T-cell (primary cell): ENCODE measurements around the gene SHISAL1. TPM values are rescaled to one million over a fixed set of nuclear protein-coding genes. Genes with fewer than 3 reads are reported as not detected.
"Not testable (repeated sequence)": the region's sequence is repeated elsewhere in the genome, so short reads cannot be mapped to it uniquely, and the experiment has no call there.

Experiments used
- ATAC-seq, 4 experiments: fragments of 200-7000 bp in 3 of 4; fragments of 150-1000 bp in 1 of 4; cut with Tn5 transposase; replicated peaks in 1 of 4; 1 replicate in 3 of 4; 2 replicates in 1 of 4; pipeline ENCODE4 v1.10.0; 2021; ENCODE audit warnings: moderate library complexity in 3 of 4, mild to moderate bottlenecking in 2 of 4, moderate number of reproducible peaks in 1 of 4
- CTCF ChIA-PET, 2 donors: fragments of 300-600 bp; sonication (Branson Sonifier 250); formaldehyde crosslinking; loops; one replicate each; lab custom pipeline; 2022; ENCODE audit warnings: antibody characterized with exemption in 2 of 2; lab: Charles Lee
- POLR2A ChIA-PET, 2 donors: fragments of 300-600 bp; sonication (Branson Sonifier 250); formaldehyde crosslinking; loops; one replicate each; lab custom pipeline; 2022; ENCODE audit warnings: antibody characterized with exemption in 2 of 2; lab: Charles Lee
- DNase-seq, 35 experiments: peaks; one replicate each; pipeline versions ENCODE4 v3.0.0 to v3.0.0-alpha.2; 2013 to 2023
- H3K27ac ChIP-seq: one replicate; pipeline ENCODE4 v1.5.1; 2013; ENCODE audit warnings: low read length
- H3K27me3 ChIP-seq, 2 experiments: replicated peaks in 1 of 2; 1 replicate in 1 of 2; 2 replicates in 1 of 2; pipeline versions ENCODE4 v1.6.1 to v1.7.0; 2013; ENCODE audit warnings: low read length in 1 of 2, mixed read lengths in 1 of 2; ENCODE audit not compliant: control insufficient read depth in 2 of 2, insufficient read depth in 2 of 2; ENCODE audit errors: extremely low read depth in 1 of 2
- H3K36me3 ChIP-seq, 2 donors: 1 replicate in 1 of 2; 2 replicates in 1 of 2; pipeline versions ENCODE4 v1.6.1 to v1.7.0; 2013; ENCODE audit warnings: low read length in 1 of 2; ENCODE audit not compliant: control insufficient read depth in 2 of 2, insufficient read depth in 1 of 2; ENCODE audit errors: extremely low read depth in 1 of 2
- H3K4me1 ChIP-seq, 2 experiments: 1 replicate in 1 of 2; 2 replicates in 1 of 2; pipeline versions ENCODE4 v1.6.1 to v1.7.0; 2013; ENCODE audit warnings: low read length in 2 of 2, mixed read lengths in 1 of 2; ENCODE audit not compliant: insufficient read depth in 2 of 2, control insufficient read depth in 1 of 2; ENCODE audit errors: extremely low read depth in 1 of 2
- H3K4me3 ChIP-seq, 2 donors: 1 replicate in 1 of 2; 2 replicates in 1 of 2; pipeline versions ENCODE4 v1.5.1 to v1.7.0; 2013; ENCODE audit warnings: mild to moderate bottlenecking in 2 of 2, low read length in 1 of 2, moderate library complexity in 1 of 2; ENCODE audit not compliant: control insufficient read depth in 1 of 2; ENCODE audit errors: extremely low read depth in 1 of 2
- H3K9me3 ChIP-seq: 2 replicates; pipeline ENCODE4 v1.7.0; 2013
- H3K27ac Mint-ChIP-seq, 2 donors: one replicate each; pipeline ENCODE4 v1.8.0; 2020 to 2021; ENCODE audit warnings: mild to moderate bottlenecking in 2 of 2, mixed read lengths in 2 of 2
- H3K27me3 Mint-ChIP-seq, 2 donors: one replicate each; pipeline ENCODE4 v1.8.0; 2021 to 2022; ENCODE audit warnings: mixed read lengths in 2 of 2
- H3K36me3 Mint-ChIP-seq: one replicate; pipeline ENCODE4 v1.8.0; 2021; ENCODE audit warnings: mixed read lengths
- H3K4me1 Mint-ChIP-seq, 3 donors: one replicate each; pipeline ENCODE4 v1.8.0; 2020 to 2022; ENCODE audit warnings: mixed read lengths in 3 of 3, mild to moderate bottlenecking in 1 of 3
- H3K4me3 Mint-ChIP-seq, 3 donors: one replicate each; pipeline ENCODE4 v1.8.0; 2020 to 2022; ENCODE audit warnings: mild to moderate bottlenecking in 3 of 3, mixed read lengths in 3 of 3, moderate library complexity in 3 of 3
- H3K9me3 Mint-ChIP-seq, 3 donors: one replicate each; pipeline ENCODE4 v1.8.0; 2020 to 2022; ENCODE audit warnings: mixed read lengths in 3 of 3
- WGBS: methylation state at CpG from one replicate; pipeline ENCODE4 v1.1.5; 2013; ENCODE audit warnings: missing lambda C conversion rate; ENCODE audit not compliant: insufficient coverage; 5-methylcytosine and 5-hydroxymethylcytosine counted together
- total RNA-seq, 35 experiments: library from RNA in 6 of 35; stranded (reverse) in 6 of 35; fragments of 120-200 nt in 1 of 35; gene quantifications; one replicate each; pipeline versions ENCODE4 v1.2.1 to v1.2.4 and lab custom pipeline; 2013 to 2026

SHISAL1 gene
- total RNA-seq, 5 donors from 2014 or later (not counting 1 experiment from before 2014, with no cell fraction given): 0.03 to 0.06 TPM; not detected in 3

DNA sequence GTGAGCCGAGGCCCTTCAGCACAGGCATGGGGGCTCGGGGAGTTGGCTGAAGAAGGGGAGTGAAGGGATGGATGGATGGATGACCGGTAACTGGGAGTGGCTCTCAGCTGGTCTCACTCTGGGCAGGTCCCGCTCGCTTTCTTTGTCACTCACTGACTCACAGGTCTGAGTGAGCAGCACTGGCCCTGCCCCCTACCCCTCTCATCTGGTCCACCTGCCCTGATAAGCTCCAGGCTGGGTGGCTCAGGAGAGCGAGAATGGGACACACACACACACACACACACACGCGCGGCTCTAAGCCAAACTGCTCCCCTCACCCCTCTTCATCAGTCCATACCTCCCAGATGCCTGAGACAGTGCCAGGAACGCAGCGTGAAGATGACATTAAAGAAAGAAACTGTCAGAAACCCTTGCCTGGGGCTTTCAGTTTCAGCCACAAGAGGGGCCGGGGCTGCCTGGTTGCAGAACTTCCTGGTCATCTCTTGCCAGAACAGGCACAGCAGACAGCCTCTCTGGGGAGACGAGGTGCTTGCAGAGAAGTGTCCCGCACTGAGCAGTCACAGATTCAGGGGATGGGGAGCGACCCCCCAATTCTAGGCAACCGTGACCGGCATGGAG is 16.5 kb upstream of the SHISAL1 start:
- H3K36me3 ChIP-seq: no peaks in the 10 kb centered on the region
- CTCF ChIA-PET: no interaction called here
- no peak overlapping the region for H3K4me3 ChIP-seq
- H3K27me3 ChIP-seq: peaks cover 0 to 89% of the 10 kb centered on the region in 2 experiments
- DNase-seq: no peak
- ATAC-seq: no peak
- H3K27ac ChIP-seq: no peak overlapping the region
- no peaks in the 10 kb centered on the region for H3K36me3 Mint-ChIP-seq
- H3K27me3 Mint-ChIP-seq: peaks cover 31 to 55% of the 10 kb centered on the region in 2 donors
- POLR2A ChIA-PET: interaction anchor here in 1 of 2 donors (0.6 kb wide), 1 partner anchor 84 kb away, joined by 3 read pairs; no protein-coding TSS in a partner anchor
- H3K9me3 ChIP-seq: no peaks in the 10 kb centered on the region
- H3K4me3 Mint-ChIP-seq: peak overlapping the region in 1 of 3 donors; percentile 21
- H3K9me3 Mint-ChIP-seq: no peaks in the 10 kb centered on the region
- WGBS: 22% methylated on average over 11 of the region's 17 CpGs
- H3K4me1 Mint-ChIP-seq: peaks cover 14 to 26% (median 24%) of the 10 kb centered on the region in 3 donors
- H3K27ac Mint-ChIP-seq: peak overlapping the region in 1 of 2 donors; percentile 29
- peaks cover 0 to 27% of the 10 kb centered on the region in 2 experiments for H3K4me1 ChIP-seq

DNA sequence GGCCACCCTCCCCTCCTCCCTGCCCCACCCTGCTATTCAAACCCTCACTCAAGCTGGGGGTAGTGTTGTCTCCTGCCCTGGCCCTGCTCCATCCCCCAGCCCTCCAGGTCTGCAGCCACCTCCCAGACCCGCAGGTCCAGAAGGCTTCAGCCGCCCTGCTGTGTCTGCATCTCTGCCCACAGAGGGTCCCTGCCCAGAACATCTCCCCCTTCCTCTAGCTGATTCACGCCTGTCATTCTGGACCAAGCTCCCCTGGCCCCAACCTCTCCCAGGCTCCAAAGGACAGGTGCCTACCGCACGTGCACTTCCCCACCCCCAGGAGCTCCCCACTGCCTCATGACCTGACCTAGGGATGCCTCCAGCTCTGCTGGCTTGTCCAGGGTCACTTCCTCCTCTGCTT is 16.0 kb upstream of the SHISAL1 start:
- H3K27ac Mint-ChIP-seq: no peak overlapping the region
- ChIA-PET POLR2A (no interaction called here), CTCF (no interaction called here)
- Histone ChIP-seq H3K9me3 (no peaks in the 10 kb centered on the region), H3K36me3 (no peaks in the 10 kb centered on the region), H3K4me3 (no peak overlapping the region), H3K4me1 (peaks cover 0 to 27% of the 10 kb centered on the region in 2 experiments), H3K27me3 (peaks cover 0 to 84% of the 10 kb centered on the region in 2 experiments), H3K27ac (no peak overlapping the region)
- no peak overlapping the region for H3K4me3 Mint-ChIP-seq
- H3K27me3 Mint-ChIP-seq: peaks cover 33 to 58% of the 10 kb centered on the region in 2 donors
- H3K9me3 Mint-ChIP-seq: no peaks in the 10 kb centered on the region
- peaks cover 14 to 26% (median 24%) of the 10 kb centered on the region in 3 donors for H3K4me1 Mint-ChIP-seq
- ATAC-seq: no peak
- WGBS: 61% methylated on average over 4 of the region's 5 CpGs
- H3K36me3 Mint-ChIP-seq: no peaks in the 10 kb centered on the region
- no peak for DNase-seq

DNA sequence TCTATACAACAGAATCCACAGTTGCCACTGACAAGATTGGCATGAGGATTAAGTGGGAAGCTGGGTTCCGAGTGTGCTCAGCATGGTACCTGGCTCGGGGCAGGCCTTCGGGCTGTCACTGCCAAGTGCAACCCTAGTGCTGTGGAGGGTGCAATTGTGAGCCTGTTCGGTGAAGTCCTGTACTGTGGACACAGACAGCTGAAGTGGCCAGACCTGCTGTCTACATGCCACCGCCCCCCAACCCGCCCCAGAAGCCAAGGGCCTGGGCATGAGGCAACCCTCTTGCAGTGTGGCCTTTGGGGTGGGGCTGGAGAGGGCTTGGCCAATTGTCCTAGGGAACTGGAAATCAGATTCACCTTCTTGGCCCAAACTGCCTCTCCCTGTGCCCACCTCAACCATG is 15.6 kb upstream of the SHISAL1 start:
- Mint-ChIP-seq H3K27me3 (peaks cover 37 to 62% of the 10 kb centered on the region in 2 donors), H3K36me3 (no peaks in the 10 kb centered on the region), H3K27ac (no peak overlapping the region), H3K4me1 (peaks cover 14 to 26% (median 24%) of the 10 kb centered on the region in 3 donors), H3K4me3 (no peak overlapping the region), H3K9me3 (no peaks in the 10 kb centered on the region)
- no peak overlapping the region for H3K27ac ChIP-seq
- CTCF ChIA-PET: no interaction called here
- H3K9me3 ChIP-seq: no peaks in the 10 kb centered on the region
- POLR2A ChIA-PET: no interaction called here
- H3K36me3 ChIP-seq: no peaks in the 10 kb centered on the region
- DNase-seq (no peak), ATAC-seq (no peak)
- peaks cover 0 to 80% of the 10 kb centered on the region in 2 experiments for H3K27me3 ChIP-seq
- peaks cover 0 to 27% of the 10 kb centered on the region in 2 experiments for H3K4me1 ChIP-seq
- H3K4me3 ChIP-seq: no peak overlapping the region
- WGBS: 100% methylated on average over 4 of the region's 6 CpGs

DNA sequence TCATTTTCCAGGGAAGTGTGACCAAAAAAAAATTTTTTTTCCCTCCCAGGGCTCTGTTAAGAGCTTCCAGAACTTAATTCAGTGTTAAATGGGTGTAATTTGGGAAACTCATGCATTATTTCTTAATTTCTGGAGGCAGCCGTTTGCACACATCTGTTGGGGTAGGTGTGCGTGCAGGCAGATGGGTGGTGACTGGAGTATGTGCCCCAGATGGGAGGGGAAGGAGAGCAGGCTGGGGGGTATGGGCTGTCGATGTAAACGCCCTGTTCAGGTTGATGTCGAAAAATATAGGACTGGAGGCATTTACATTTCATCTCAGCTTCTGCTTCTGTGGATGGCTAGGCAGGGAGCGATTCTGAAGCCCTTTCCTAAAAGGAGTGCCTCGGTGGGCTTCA is 13.7 kb upstream of the SHISAL1 start:
- DNase-seq (no peak), ATAC-seq (no peak)
- CTCF ChIA-PET: no interaction called here
- Mint-ChIP-seq H3K27ac (no peak overlapping the region), H3K4me3 (peak overlapping the region; percentile 70 to 76 (median 71)), H3K9me3 (no peaks in the 10 kb centered on the region), H3K36me3 (no peaks in the 10 kb centered on the region), H3K27me3 (peaks cover 33 to 61% of the 10 kb centered on the region in 2 donors), H3K4me1 (peaks cover 14 to 22% (median 20%) of the 10 kb centered on the region in 3 donors)
- no peak overlapping the region for H3K27ac ChIP-seq
- peak overlapping the region; percentile 44 to 49 for H3K4me3 ChIP-seq
- 86% methylated on average over 5 of the region's 7 CpGs for WGBS
- H3K4me1 ChIP-seq: peaks cover 0 to 22% of the 10 kb centered on the region in 2 experiments
- no peaks in the 10 kb centered on the region for H3K36me3 ChIP-seq
- POLR2A ChIA-PET: no interaction called here
- peaks cover 0 to 74% of the 10 kb centered on the region in 2 experiments for H3K27me3 ChIP-seq
- no peaks in the 10 kb centered on the region for H3K9me3 ChIP-seq

DNA sequence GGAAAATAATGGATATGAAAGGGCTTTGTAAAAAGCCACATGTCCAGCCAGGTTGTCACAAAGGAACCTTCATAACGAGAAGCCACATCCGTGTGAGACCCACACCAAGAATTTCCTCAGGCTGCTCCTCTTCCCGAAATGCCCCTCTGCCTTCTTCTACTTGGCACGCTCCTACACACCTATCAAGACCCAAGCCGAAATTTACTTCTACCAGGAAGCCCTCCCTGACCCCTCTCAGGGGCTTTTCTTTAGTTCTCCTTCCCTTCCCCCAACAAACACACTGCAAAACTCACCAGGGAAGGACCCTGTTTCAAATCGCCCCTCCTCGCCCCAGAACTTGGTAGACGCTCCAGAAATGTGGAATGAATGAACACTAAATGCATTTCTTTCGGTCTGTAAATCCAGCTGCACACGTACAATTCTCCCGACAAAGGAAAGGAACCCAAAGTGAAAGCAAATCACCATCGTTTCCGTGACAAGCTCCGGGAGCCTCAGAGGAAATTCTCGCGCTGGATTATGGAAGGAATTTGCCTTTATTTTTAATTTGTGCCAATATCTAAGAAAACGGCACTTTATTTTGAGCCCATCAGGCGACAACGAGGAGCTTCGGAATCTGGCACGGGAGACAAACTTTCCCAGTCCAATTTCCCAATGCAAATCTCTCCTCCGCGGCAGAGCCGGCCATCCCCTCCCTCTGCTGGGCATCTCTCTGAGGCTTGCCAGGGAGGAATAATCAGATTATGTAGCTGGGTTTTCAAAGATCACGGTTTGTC is 13.2 kb upstream of the SHISAL1 start:
- Histone ChIP-seq H3K4me1 (peaks cover 0 to 20% of the 10 kb centered on the region in 2 experiments), H3K4me3 (peak overlapping the region; percentile 44 to 49), H3K27me3 (peaks cover 0 to 72% of the 10 kb centered on the region in 2 experiments), H3K36me3 (no peaks in the 10 kb centered on the region), H3K9me3 (no peaks in the 10 kb centered on the region), H3K27ac (no peak overlapping the region)
- H3K27ac Mint-ChIP-seq: no peak overlapping the region
- ChIA-PET CTCF (no interaction called here), POLR2A (no interaction called here)
- H3K4me1 Mint-ChIP-seq: peaks cover 14 to 22% (median 20%) of the 10 kb centered on the region in 3 donors
- ATAC-seq: no peak
- 28% methylated on average over 12 of the region's 25 CpGs for WGBS
- peaks cover 33 to 61% of the 10 kb centered on the region in 2 donors for H3K27me3 Mint-ChIP-seq
- H3K9me3 Mint-ChIP-seq: no peaks in the 10 kb centered on the region
- H3K36me3 Mint-ChIP-seq: no peaks in the 10 kb centered on the region
- peak overlapping the region; percentile 70 to 76 (median 71) for H3K4me3 Mint-ChIP-seq
- no peak for DNase-seq

DNA sequence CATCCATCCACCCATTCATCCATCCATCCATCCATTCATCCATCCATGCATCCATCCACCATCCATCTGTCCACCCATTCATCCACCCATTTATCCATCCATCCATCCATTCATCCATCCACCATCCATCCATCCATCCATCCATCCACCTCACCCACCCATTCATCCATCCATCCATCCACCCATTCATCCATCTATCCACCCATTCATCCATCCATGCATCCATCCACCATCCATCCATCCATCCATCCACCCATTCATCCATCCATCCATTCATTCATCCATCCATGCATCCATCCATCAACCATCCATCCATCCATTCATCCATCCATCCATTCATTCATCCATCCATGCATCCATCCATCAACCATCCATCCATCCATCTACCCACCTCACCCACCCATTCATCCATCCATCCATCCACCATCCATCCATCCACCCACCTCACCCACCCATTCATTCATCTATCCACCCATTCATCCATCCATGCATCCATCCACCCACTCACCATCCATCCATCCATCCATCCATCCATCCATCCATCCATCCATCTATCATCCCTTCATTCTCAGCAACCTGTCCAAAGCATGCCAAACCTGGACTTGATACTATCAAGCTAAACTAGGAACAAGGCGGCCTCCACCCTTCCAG is 10.5 kb upstream of the SHISAL1 start:
- H3K4me3 Mint-ChIP-seq, H3K4me1 ChIP-seq, H3K4me3 ChIP-seq, H3K36me3 Mint-ChIP-seq, ATAC-seq, POLR2A ChIA-PET, DNase-seq, H3K36me3 ChIP-seq, H3K27ac ChIP-seq, H3K27ac Mint-ChIP-seq, H3K9me3 ChIP-seq, CTCF ChIA-PET, H3K9me3 Mint-ChIP-seq: not testable (repeated sequence)
- Mint-ChIP-seq H3K27me3 (peaks cover 27 to 40% of the 10 kb centered on the region in 2 donors), H3K4me1 (peaks cover 11 to 14% (median 11%) of the 10 kb centered on the region in 3 donors)
- WGBS: no CpG with 5 or more reads among the region's 1 CpG
- peaks cover 0 to 45% of the 10 kb centered on the region in 2 experiments for H3K27me3 ChIP-seq
